Prostate gland (tissue), 2 donors: ENCODE measurements around the gene NSD1.

ENCODE experiments used
- POLR2A ChIP-seq: fragments of 450-650 bp; IDR thresholded peaks from one replicate; pipeline ENCODE4 v1.6.1; 2016; ENCODE audit warnings: antibody characterized with exemption, mild to moderate bottlenecking
- POLR2AphosphoS5 ChIP-seq: sonication (generic); formaldehyde crosslinking; IDR thresholded peaks from one replicate; pipeline ENCODE4 v1.6.1; 2017; ENCODE audit warnings: antibody characterized with exemption
- TF ChIP-seq, protein P1 (sequence below), 4 experiments: fragments of 200-600 bp in 2 of 4; fragments of 450-650 bp in 2 of 4; sonication (generic) in 2 of 4; IDR thresholded peaks; 1 replicate in 3 of 4; 2 replicates in 1 of 4; pipeline ENCODE4 v1.5.1; 2016 to 2019; ENCODE audit warnings: antibody characterized with exemption in 4 of 4, mild to moderate bottlenecking in 2 of 4, moderate library complexity in 2 of 4

- TF ChIP-seq, protein P1, sequence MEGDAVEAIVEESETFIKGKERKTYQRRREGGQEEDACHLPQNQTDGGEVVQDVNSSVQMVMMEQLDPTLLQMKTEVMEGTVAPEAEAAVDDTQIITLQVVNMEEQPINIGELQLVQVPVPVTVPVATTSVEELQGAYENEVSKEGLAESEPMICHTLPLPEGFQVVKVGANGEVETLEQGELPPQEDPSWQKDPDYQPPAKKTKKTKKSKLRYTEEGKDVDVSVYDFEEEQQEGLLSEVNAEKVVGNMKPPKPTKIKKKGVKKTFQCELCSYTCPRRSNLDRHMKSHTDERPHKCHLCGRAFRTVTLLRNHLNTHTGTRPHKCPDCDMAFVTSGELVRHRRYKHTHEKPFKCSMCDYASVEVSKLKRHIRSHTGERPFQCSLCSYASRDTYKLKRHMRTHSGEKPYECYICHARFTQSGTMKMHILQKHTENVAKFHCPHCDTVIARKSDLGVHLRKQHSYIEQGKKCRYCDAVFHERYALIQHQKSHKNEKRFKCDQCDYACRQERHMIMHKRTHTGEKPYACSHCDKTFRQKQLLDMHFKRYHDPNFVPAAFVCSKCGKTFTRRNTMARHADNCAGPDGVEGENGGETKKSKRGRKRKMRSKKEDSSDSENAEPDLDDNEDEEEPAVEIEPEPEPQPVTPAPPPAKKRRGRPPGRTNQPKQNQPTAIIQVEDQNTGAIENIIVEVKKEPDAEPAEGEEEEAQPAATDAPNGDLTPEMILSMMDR (IDR thresholded peaks at IDR 0.05), result no peak
- TF ChIP-seq POLR2A (no peak), POLR2AphosphoS5 (no peak)
Measured at GRCh38 chr5:177140312-177140711, 6.7 kb downstream of the NSD1 start.
